CD4-positive, alpha-beta T cell treated with Interleukin-10 for 1 hour (primary cell): ENCODE data around the gene RIBC1.
"Not testable (repeated sequence)": the region's sequence is repeated elsewhere in the genome, so short reads cannot be mapped to it uniquely, and the experiment has no call there.

Source experiments
- DNase-seq: peaks from one replicate; pipeline ENCODE4 v3.0.0-alpha.2; 2020

The RIBC1 gene

GRCh38 chrX:53437206-53437605 is 14.5 kb downstream of the RIBC1 start:
- DNase-seq = no peak

DNA sequence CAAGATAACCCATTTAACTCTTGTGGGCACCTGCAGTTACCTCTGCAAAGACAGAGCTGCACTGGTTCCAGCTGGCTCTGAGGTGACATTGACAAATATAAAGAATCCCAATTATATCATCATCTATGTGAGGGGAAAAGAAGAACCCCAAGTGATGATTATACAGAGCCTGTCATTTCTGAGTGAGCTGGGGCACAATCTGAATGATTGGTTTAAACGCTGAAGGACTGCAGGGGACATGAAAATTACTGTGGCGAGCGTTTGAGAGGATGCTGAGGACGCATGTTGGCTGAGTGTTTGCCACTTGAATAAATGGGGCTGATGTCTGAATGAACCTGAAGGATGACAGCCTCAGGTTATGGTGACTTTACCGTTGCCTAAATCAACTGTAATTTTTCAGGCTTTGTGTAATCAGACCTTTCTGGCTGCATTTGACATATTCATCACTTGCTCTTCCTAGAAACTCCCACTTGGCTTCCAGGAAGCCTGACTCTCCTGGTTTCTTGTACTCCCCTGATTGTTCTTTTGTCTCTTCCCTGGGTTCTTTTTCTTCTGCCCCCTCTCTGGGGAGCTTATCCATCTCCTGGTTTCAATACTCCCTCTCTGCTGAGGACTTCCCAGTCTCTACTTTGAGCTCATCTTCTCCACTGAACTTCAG is 15.6 kb downstream of the RIBC1 start:
- no peak for DNase-seq

DNA sequence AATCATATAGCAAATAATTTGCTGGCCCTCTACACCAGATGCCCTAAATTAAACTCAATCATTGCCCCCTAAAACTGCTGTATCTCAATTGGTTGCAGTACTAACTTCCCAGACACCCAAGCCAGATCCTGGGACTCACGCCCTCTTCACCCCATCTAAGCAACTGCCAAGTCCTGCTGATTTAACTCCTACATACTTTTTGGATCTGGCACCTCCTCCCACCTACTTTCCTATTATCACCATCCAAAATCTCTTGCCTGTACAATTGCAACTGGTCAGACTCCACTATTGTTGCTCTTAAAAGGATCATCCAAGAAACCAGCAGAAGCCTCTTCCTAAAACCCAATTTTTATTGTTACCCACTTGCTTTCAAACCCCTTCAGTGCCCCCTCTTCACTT is 16.2 kb downstream of the RIBC1 start:
- DNase-seq = no peak

DNA sequence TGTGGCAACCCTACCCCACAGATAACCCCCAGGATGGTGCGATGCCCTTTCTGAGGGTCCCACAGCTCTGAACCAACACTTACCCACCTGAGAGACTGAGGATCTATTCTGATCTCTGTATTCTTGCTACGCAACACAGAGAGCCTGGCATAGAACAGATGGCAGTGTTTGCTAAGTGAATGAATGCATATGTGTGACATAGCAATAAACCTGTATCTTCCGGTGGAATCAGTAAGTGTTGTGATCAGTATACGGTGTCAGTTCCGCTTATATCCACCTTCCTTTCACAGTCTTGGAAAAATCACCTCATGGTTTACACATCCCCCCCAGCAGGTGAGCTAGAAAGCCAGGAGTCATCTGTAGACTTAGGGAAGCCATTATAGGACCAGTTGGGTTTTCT is 17.4 kb downstream of the RIBC1 start:
- no peak for DNase-seq

DNA sequence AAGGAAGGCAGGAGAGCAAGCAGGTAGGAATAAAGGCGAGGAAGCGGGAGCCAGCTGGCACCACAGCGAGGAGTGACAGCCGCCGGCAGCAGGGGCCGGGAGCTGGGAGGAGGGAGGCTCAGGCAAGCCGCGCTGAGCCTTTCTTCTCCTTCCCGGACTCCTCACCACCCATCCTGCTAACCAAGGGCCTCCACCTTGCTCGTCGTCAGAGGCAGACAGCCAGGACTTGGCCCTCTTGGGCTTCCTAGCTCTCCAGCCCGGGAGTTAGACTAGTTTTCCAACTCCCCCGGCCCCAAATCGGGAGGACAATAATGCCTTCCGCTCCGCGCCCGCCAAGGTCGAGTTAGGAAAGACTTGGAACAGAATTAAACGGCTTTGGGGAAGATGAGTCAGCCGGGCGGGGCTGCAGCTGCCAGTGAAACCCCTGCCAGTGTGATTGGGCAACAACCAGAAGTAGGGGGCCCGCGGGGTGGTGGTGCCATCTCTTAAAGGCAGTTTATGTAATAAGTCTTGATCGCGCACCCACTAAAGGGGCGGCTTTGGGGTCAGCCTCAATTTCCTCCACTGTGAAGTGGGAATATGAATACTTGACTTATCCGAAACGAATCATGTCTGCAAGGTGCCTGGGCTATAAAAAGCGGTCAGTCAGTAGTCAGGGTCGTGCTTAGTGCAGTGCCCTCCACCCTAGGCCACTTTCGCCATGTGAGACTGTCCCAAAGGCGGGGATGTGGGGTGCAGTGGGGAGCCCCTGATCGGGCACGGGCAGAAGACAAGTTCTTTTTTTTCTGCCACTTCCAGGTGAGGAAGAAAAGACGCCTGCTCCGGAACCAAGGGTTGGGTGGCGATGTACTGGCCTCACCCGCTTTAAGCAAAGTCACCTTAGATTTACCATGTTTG is 18.2 kb downstream of the RIBC1 start:
- no peak for DNase-seq

DNA sequence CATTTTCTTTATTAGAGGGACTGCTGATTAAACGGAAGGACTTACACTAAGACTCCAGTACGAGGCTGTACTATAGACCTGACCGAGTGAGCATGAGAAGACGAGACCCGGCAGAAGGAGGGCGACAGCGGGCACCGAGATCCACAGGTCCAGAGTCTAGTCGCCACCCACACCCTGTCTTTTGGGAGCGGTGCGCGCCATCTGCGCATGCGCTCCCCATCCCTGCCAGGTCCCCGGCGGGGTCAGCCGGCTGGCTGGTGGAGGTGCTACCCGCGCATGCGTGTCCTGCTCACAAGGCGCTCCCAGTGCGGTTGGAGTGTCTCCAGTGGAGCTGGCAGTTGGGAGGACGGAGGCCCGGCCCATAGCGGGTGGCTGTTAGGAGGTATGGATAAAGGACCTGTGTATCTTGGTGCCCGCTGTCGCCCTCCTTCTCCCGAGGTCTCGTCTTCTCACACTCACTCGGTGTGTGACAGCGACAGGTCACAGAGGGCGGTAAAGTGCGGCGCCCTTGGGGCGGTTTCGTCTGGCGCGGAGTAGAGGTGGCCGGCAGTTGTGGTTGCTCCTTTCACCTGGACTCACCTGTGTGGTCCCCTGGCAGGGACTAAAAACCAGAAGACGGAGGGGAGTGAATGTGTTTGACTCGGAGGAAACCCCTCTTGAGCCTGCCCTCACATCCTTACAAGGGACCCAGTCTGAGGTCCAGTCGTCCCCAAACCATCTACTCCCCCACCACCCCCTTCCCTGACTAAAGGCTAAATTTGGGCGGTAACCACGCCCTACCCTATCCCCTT is 19.1 kb downstream of the RIBC1 start:
- DNase-seq = peak; percentile 81

GRCh38 chrX:53442322-53442631 is 19.6 kb downstream of the RIBC1 start:
- no peak for DNase-seq

GRCh38 chrX:53445977-53446376 is 23.3 kb downstream of the RIBC1 start:
- DNase-seq = peak; percentile 54

GRCh38 chrX:53447441-53447840 is 24.8 kb downstream of the RIBC1 start:
- no peak for DNase-seq

- no peak for DNase-seq
These were observed 27.0 kb downstream of the RIBC1 start for GRCh38 chrX:53449632-53450031.

GRCh38 chrX:53452812-53453211 is 30.1 kb downstream of the RIBC1 start:
- no peak for DNase-seq

DNA sequence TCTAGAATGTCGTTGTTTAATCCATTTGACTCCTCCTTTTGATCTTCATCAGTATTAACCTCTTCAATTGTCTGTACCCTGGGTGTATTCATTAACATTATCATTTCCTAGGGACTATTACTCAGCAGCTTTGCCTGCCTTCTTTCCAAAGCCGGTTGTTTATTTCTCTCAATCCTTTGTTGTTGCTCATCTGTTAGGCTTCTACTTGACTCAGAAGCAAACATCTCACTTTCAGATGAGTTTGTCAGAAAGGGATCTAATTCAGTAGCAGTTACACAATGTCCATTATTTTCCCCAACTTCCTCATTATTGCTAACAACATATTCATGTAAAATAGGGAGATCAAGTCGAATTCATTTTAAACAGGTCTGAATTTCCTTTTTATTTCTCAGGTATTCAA is 33.6 kb downstream of the RIBC1 start:
- DNase-seq = no peak

- DNase-seq = no peak
These were observed 35.4 kb downstream of the RIBC1 start for GRCh38 chrX:53458082-53458481.

DNA sequence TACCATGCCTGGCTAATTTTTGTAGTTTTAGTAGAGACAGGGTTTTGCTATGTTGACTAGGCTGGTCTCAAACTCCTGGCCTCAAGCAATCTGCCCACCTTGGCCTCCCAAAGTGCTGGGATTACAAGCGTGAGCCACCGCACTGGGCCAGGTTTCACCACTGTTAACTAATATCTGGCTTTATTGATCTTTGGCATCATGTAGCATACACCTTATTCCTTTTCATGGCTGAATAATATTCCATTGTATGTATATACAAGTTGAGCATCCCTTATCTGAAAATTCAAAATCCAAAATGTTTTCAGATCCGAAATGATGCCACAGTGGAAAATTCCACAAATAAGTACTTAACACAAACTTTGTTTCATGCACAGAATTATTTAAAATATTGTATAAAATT is 46.0 kb downstream of the RIBC1 start:
- not testable (repeated sequence) for DNase-seq

- DNase-seq = no peak
These were observed 48.7 kb downstream of the RIBC1 start for GRCh38 chrX:53471346-53471745.

DNA sequence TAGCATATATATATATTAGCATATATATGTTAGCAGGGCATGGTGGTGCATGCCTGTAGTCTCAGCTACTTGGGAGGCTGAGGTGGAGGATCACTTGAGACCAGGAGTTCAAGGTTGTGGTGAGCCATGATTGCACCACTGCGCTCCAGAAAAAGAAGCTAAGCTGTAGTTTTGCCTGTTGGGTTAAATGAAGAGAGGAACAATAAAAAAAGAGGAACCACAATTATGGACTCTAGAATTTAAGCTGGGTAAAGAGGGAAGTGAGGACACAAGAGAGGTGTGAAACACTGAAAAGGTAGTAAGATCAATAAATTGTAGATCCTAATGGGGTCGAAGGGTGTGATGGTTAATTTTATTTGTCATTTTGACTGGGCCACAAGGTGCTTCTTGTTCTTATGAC is 52.0 kb downstream of the RIBC1 start:
- no peak for DNase-seq

GRCh38 chrX:53476371-53476770 is 53.7 kb downstream of the RIBC1 start:
- no peak for DNase-seq

DNA sequence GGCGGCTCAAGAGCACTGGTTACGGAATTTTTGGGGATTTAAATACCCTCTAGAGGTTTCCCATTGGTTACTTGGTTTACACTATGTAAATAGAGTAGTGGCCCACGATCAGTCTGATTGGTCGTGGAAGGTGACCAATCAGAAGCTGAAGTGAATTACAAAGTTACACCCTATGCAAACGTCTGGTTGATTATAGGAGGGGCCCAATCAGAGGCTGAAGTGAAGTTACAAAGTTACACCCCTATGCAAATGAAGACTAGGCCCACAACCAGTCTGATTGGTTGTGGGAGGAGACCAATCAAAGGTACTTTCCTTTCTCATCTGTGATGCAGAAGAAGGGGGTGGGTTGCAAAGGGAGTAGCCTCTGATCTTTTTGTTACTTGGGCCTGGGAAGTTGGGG is 56.6 kb downstream of the RIBC1 start:
- no peak for DNase-seq
